HCEC 1CT (cell line): Measurements from ENCODE around the gene ATP2C2.
A peak's percentile ranks its signal among the peaks of the same experiment; 100 is the strongest.
"Not testable (repeated sequence)": the region's sequence is repeated elsewhere in the genome, so short reads cannot be mapped to it uniquely, and the experiment has no call there.

Experiments
- DNase-seq: peaks from one replicate; pipeline ENCODE4 v3.0.0-alpha.2; 2017

ATP2C2 gene

GRCh38 chr16:84367750-84368307, 509 bp upstream of the ATP2C2 start:
- no peak for DNase-seq

DNA sequence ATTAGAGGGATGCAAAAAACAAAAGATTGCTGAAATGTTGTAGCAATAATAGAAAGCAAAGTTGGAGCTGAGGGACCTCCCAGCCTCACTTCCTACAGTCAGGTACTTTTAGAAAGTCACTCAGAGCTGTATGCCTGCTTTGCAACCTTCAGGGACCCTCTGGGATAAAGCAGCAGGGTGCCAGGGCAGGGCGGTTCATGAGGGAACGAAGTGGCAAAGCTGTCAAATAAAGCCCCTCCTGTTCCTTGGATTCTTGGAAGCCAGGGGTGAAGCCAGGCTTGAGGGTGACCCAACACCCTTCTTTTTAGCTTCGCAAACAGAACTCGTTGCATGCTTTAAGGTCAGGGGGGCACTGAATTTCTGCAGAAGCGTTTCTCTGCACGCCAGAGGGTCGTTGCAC, 767 bp downstream of the ATP2C2 start:
- no peak for DNase-seq

DNA sequence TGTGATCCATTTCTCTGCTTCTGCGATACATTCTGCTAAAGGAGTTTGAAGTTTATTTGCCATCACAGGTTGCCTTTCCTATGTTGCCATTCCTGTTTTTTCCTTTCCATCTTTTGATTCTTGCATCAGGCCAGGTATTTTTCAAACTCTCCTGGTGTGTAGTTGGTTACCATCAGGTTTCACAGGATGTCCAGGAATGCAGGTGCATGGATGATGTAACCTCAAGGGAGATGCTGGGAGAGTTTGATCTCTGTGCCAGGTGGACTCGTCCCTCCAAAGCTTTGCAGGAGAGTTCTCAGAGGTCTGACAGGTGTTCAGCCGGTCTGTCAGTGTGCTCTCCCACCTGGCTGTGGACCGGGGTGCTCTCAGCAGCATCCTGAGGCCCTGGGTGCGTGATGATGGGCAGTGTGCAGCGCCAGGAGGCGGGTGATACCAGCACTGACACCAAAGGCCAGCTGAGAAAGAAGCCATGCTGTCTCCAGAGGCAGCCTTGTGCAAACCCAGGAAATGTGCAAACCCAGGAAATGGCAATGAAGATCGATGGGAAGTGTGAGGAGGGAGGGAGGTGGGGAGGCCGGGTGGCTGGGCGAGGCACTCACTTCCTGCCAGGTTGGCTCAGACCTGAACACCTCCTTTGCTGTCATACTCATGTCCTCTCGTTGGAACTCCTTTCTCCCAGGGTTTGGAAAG, 1.7 kb downstream of the ATP2C2 start:
- no peak for DNase-seq

GRCh38 chr16:84370723-84371552, 2.6 kb downstream of the ATP2C2 start:
- no peak for DNase-seq

GRCh38 chr16:84371553-84371865, 3.2 kb downstream of the ATP2C2 start:
- no peak for DNase-seq

DNA sequence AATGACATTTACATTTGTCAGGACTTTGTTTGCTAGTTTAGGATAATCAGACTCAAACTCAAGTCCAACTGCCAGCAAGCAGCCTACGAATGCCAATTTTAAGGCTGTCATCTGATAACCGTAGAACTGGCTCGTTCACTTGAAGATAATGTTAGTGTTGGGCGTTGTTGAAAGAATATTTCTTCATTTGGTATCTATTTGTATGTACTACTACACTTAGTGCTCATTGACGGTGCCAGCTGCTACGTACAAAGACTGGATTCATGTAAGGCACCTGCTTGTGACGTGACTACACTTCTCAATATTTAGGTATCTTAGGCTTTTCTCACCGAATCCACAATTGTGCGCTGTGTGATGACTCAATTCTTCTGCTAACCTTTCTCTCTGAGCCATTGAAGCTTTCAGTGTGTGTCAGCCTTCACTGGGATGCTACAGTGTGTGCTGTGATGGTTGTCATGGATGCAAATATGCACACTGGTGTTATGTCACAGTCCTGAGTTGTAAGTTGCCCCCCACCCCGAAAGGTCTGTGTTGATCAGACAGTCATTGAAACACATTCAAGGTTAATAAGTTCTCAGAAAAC, 5.7 kb downstream of the ATP2C2 start:
- DNase-seq = no peak

GRCh38 chr16:84378099-84378498, 9.8 kb downstream of the ATP2C2 start:
- DNase-seq = no peak

DNA sequence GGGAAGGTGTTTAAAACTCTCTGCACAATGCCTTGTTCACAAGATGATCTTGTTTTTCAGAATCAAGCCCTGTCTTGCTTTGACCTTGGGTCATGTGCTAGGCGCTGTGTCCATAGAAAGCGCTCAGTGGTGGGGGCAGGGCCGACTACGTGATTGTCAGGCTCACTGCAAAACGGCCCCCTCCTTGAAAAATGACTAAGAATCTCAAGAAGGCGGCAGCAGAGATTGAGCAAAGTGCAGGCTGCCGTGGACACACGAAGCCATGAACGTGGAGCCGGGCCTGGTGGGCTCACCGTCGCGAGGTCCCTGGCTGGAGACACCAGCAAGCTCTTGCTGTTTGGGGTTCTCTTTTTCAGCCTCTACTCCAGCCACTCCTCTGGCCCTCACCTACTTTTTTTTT, 10.2 kb downstream of the ATP2C2 start:
- no peak for DNase-seq

- DNase-seq = no peak
Measured at GRCh38 chr16:84379008-84379708, 10.8 kb downstream of the ATP2C2 start.

DNA sequence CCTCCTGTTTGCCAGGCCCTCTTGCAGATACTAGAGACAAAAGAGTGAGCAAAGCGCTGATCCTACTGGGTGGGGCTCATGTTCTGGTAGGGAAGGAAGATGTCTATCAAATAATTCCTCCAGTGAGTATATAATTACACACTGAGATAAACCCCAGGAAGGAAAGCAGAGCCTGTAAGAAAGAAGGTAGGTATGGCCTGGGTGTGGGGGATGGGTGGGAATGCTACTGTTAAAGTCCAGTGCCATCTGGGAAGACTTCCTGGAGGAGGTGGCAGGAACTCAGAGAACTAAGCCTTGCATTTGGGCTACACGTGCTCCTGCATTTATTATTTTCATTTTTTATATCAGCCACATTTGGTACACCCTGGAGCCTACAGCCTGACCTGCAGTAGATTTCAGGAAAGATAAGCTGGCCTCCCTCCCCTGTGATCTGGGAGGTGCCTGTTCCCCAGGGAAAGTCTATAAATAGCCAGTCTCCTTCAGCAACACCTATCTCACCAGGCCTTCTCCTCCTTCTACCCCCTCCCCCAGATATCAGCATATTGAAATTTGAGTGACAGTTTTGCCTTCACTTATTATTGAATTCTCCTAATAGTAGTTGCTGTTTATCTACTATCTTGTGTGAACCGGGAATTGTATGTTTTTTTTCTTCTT, 11.5 kb downstream of the ATP2C2 start:
- no peak for DNase-seq

GRCh38 chr16:84380405-84380804, 12.1 kb downstream of the ATP2C2 start:
- DNase-seq = no peak

DNA sequence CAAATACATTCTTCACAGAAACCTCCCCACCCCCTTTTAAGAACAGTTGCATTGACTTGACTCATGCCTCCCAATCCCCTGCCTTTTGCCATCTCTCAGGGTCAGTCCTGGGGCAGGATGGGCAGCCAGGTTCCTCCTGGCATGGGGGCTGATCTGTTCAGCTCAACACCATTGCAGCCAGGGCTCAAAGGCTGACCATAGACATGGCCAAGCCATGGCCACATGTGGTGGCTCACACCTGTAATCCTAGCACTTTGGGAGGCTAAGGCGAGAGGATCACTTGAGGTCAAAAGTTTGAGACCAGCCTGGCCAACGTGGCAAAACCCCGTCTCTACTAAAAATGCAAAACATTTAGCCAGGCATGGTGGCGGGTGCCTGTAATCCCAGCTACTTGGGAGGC, 14.1 kb downstream of the ATP2C2 start:
- no peak for DNase-seq

DNA sequence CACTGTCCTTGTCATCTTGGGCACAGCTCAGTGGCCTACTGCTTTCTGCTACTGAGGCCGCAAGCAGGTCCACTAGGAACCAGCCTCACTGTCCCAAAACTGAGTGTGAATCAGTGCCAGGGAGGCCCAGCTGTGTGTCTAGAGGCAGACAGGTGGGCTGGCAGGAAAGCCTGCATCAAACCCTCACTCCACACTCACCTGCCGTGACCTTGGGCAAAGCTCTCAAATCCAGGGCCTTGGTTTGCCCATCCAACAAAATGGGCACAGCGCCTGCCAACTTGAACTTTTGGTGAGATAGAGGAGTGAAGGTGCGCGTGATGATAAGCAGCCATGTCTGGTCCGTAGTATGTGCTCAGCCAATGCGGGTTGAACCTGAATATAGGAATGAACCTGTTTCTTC, 14.8 kb downstream of the ATP2C2 start:
- DNase-seq = no peak

DNA sequence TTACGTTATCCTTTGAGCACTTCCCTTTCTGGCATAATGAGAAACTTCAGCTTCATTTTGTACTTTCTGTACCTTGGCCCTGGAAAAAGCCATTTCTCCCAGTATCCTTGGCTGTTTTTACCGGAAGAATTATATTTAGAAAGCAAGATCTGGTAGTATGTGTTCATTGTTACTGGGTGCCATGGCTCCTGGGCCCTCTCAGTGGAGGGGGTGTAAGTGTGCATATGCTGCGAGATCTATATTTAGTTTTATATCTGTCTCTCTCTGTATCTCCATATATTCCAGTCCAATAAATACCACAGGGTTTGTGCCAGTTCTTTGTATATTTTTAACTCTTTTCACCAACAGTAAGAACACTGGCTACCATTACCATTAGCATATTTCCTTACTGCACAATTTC, 17.7 kb downstream of the ATP2C2 start:
- DNase-seq = no peak

GRCh38 chr16:84387021-84387420, 18.7 kb downstream of the ATP2C2 start:
- DNase-seq = no peak

- no peak for DNase-seq
Measured at GRCh38 chr16:84390131-84390785, 21.9 kb downstream of the ATP2C2 start.

DNA sequence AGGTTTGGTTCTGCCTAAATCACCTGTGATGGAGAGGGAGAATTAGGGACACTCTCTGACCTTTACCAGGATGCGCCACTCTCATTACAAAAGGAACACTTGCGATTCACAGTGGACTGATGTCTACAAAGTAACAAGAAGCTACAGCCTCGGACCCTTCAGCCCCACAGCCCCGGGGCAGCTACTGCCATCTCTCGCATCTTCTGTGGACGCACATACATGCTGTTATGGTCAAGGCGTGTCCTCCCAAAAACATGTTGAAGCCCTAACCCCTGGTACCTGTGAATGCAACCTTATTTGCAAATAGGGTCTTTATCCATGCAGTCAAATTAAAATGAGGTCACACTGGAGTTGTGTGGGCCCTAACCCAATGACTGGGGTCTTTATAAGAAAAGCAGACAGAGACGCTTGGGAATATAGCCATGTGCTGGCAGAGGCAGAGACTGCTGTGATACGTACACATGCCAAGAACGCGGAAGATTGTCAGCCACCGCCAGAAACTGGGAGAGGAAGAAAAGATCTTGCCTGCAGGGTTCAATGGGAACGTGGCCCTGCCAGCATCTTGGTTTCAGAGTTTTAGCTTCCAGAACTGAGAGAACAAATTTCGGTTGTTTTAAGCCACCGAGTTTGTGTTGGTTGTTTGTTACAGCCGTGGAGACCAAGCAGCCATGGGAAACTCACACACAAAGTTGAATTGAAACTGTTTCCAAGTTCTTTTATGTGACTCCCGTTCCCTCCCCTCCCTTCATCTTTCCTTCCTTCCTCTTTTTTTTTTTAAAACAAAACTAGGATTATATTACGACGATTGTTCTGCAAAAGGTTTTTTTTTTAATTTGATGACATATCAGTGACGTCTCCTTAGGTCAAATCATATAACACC, 23.1 kb downstream of the ATP2C2 start:
- peak; percentile 12 for DNase-seq

DNA sequence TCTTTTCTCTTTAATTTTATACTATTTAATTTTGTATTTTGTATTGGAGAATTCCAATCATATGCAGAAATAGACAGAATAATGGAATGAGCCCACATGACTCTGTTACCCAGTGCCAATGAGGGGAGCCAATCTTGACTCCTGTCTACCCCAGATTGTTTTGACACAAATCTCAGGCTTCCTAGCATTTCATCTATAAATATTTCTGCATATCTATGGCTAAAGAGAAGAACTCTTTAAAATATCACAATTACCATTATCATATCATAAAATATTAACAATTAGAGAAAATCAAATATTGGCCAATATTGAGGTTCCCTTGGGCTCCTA, 23.7 kb downstream of the ATP2C2 start:
- DNase-seq = no peak

GRCh38 chr16:84396082-84396481, 27.7 kb downstream of the ATP2C2 start:
- DNase-seq = not testable (repeated sequence)

GRCh38 chr16:84396537-84397008, 28.2 kb downstream of the ATP2C2 start:
- DNase-seq = peak; percentile 12

- DNase-seq = no peak
Measured at GRCh38 chr16:84397090-84397489, 28.8 kb downstream of the ATP2C2 start.
